Muscle layer of colon (tissue), 2 donors: ENCODE measurements around the gene PNN.
"Not testable (repeated sequence)": the region's sequence is repeated elsewhere in the genome, so short reads cannot be mapped to it uniquely, and the experiment has no call there.

Experiments
- H3K27ac ChIP-seq: one replicate; pipeline ENCODE4 v1.7.0; 2013; ENCODE audit warnings: low read depth, mild to moderate bottlenecking, low read length, moderate library complexity
- H3K27me3 ChIP-seq, 2 donors: one replicate each; pipeline ENCODE4 v1.7.0; 2013; ENCODE audit warnings: low read length in 2 of 2, mild to moderate bottlenecking in 2 of 2; ENCODE audit not compliant: insufficient read depth in 2 of 2, control insufficient read depth in 1 of 2
- H3K36me3 ChIP-seq: one replicate; pipeline ENCODE4 v1.7.0; 2013; ENCODE audit warnings: mild to moderate bottlenecking, low read length; ENCODE audit not compliant: insufficient read depth
- H3K4me1 ChIP-seq: one replicate; pipeline ENCODE4 v1.7.0; 2013; ENCODE audit warnings: mild to moderate bottlenecking, low read length; ENCODE audit not compliant: insufficient read depth
- H3K4me3 ChIP-seq, 2 donors: one replicate each; pipeline ENCODE4 v1.7.0; 2013; ENCODE audit warnings: low read length in 2 of 2, low read depth in 1 of 2, mild to moderate bottlenecking in 1 of 2, moderate library complexity in 1 of 2
- H3K9ac ChIP-seq: one replicate; pipeline ENCODE4 v1.7.0; 2013; ENCODE audit warnings: low read length
- H3K9me3 ChIP-seq: one replicate; pipeline ENCODE4 v1.7.0; 2013; ENCODE audit warnings: mild to moderate bottlenecking, low read length
- donor health status: abdominal sarcoma.
- donor health status: Adenocarcinoma of cecum.

Gene PNN

GRCh38 chr14:39217214-39217879 is 42.3 kb downstream of the PNN start:
- no peaks in the 10 kb centered on the region for H3K27me3 ChIP-seq
- no peak overlapping the region for H3K27ac ChIP-seq
- H3K4me1 ChIP-seq, result no peaks in the 10 kb centered on the region
- H3K36me3 ChIP-seq, result no peaks in the 10 kb centered on the region
- no peak overlapping the region for H3K9ac ChIP-seq
- no peaks in the 10 kb centered on the region for H3K9me3 ChIP-seq
- H3K4me3 ChIP-seq, result no peak overlapping the region

GRCh38 chr14:39218171-39218769 is 43.2 kb downstream of the PNN start:
- Histone ChIP-seq H3K4me1 (no peaks in the 10 kb centered on the region), H3K9ac (no peak overlapping the region), H3K27ac (no peak overlapping the region), H3K4me3 (no peak overlapping the region), H3K27me3 (no peaks in the 10 kb centered on the region), H3K36me3 (no peaks in the 10 kb centered on the region), H3K9me3 (no peaks in the 10 kb centered on the region)

- H3K27ac ChIP-seq, result no peak overlapping the region
- no peaks in the 10 kb centered on the region for H3K36me3 ChIP-seq
- no peaks in the 10 kb centered on the region for H3K9me3 ChIP-seq
- H3K4me1 ChIP-seq, result no peaks in the 10 kb centered on the region
- H3K27me3 ChIP-seq, result no peaks in the 10 kb centered on the region
- H3K4me3 ChIP-seq, result no peak overlapping the region
- no peak overlapping the region for H3K9ac ChIP-seq
These were observed 44.0 kb downstream of the PNN start for GRCh38 chr14:39219075-39219499.

GRCh38 chr14:39220473-39220872 is 45.4 kb downstream of the PNN start:
- H3K36me3 ChIP-seq, H3K27me3 ChIP-seq, H3K9me3 ChIP-seq, H3K4me1 ChIP-seq, H3K4me3 ChIP-seq, H3K9ac ChIP-seq, H3K27ac ChIP-seq: not testable (repeated sequence)

- Histone ChIP-seq H3K27ac (no peak overlapping the region), H3K4me3 (no peak overlapping the region), H3K9ac (no peak overlapping the region), H3K4me1 (no peaks in the 10 kb centered on the region), H3K27me3 (no peaks in the 10 kb centered on the region), H3K9me3 (no peaks in the 10 kb centered on the region), H3K36me3 (no peaks in the 10 kb centered on the region)
These were observed 53.0 kb downstream of the PNN start for GRCh38 chr14:39228044-39228443.

GRCh38 chr14:39228509-39229221 is 53.6 kb downstream of the PNN start:
- H3K27me3 ChIP-seq, result no peaks in the 10 kb centered on the region
- H3K4me1 ChIP-seq, result no peaks in the 10 kb centered on the region
- no peak overlapping the region for H3K27ac ChIP-seq
- no peaks in the 10 kb centered on the region for H3K9me3 ChIP-seq
- H3K9ac ChIP-seq, result no peak overlapping the region
- no peak overlapping the region for H3K4me3 ChIP-seq
- H3K36me3 ChIP-seq, result no peaks in the 10 kb centered on the region

GRCh38 chr14:39229222-39229543 is 54.1 kb downstream of the PNN start:
- H3K4me3 ChIP-seq, result no peak overlapping the region
- no peaks in the 10 kb centered on the region for H3K9me3 ChIP-seq
- no peaks in the 10 kb centered on the region for H3K4me1 ChIP-seq
- H3K9ac ChIP-seq, result no peak overlapping the region
- no peak overlapping the region for H3K27ac ChIP-seq
- no peaks in the 10 kb centered on the region for H3K36me3 ChIP-seq
- no peaks in the 10 kb centered on the region for H3K27me3 ChIP-seq

GRCh38 chr14:39229601-39230110 is 54.6 kb downstream of the PNN start:
- H3K4me1 ChIP-seq, result no peaks in the 10 kb centered on the region
- no peaks in the 10 kb centered on the region for H3K9me3 ChIP-seq
- no peak overlapping the region for H3K4me3 ChIP-seq
- H3K27ac ChIP-seq, result no peak overlapping the region
- no peak overlapping the region for H3K9ac ChIP-seq
- H3K36me3 ChIP-seq, result no peaks in the 10 kb centered on the region
- H3K27me3 ChIP-seq, result no peaks in the 10 kb centered on the region

- Histone ChIP-seq H3K9me3 (no peaks in the 10 kb centered on the region), H3K4me3 (no peak overlapping the region), H3K36me3 (no peaks in the 10 kb centered on the region), H3K27me3 (no peaks in the 10 kb centered on the region), H3K27ac (no peak overlapping the region), H3K9ac (no peak overlapping the region), H3K4me1 (no peaks in the 10 kb centered on the region)
These were observed 55.5 kb downstream of the PNN start for GRCh38 chr14:39230416-39231035.

- H3K36me3 ChIP-seq, H3K4me3 ChIP-seq, H3K9ac ChIP-seq, H3K4me1 ChIP-seq, H3K27ac ChIP-seq, H3K27me3 ChIP-seq, H3K9me3 ChIP-seq: not testable (repeated sequence)
These were observed 56.9 kb downstream of the PNN start for GRCh38 chr14:39231751-39232553.
